Stimulated activated CD8-positive, alpha-beta memory T cell treated with anti-CD3 and anti-CD28 coated beads, Interleukin-4, amount 100 ng/mL, for 1 hour (primary cell): ENCODE data around the gene NEK4.
A peak's percentile ranks its signal among the peaks of the same experiment; 100 is the strongest.

Source experiments
- DNase-seq, 2 donors: peaks; one replicate each; pipeline ENCODE4 v3.0.0-alpha.2; 2020; ENCODE audit warnings: low read depth in 2 of 2, low spot score in 1 of 2

Gene NEK4

GRCh38 chr3:52770496-52771333, at the start of gene NEK4:
NEK4 (minus strand) TSS chr3:52770940; CDS start chr3:52770746, 194 bp downstream.
- DNase-seq, result peak; percentile 52 to 72

DNA sequence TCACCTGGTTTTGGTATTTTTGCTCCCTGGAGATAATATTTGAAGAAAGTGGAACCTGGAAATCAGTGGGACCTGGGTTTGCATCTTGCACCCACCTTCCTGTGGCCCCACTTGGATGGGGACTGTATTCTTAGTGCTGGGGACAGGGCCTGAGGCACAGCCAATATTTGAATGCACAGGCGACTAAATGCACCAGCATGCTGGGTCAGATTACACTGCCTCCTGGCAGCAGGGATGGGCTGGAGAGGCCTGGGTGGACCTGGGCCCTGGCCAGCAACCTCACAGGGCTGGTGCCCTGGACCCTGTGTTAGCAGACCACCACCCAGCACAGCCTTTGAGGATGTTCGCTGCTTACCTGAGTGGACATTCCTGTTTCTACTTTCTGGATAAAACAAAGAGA, 49.2 kb upstream of the NEK4 start:
- DNase-seq, result no peak

DNA sequence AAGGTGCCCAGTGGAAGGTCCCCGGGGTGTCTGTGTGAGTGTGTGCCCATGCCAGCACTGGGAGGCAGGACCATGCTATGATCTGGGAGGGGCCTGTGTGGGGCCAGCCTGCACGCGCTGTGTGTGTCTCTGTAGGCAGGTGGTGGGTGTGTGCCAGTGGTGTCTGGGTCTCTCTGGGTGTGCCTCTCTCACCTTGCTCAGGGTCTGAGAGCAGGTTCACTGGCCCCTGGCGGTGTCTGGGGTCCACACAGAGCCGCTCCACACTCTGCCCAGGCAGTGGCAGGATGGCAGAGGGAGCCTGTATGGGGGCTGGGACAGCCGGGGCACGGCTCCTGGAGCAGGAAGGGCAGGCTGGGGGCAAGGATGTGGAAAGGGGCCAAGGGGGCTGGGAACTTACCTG, 47.1 kb upstream of the NEK4 start:
- no peak for DNase-seq

- no peak for DNase-seq
Observed at GRCh38 chr3:52817221-52817620, 46.5 kb upstream of the NEK4 start.

DNA sequence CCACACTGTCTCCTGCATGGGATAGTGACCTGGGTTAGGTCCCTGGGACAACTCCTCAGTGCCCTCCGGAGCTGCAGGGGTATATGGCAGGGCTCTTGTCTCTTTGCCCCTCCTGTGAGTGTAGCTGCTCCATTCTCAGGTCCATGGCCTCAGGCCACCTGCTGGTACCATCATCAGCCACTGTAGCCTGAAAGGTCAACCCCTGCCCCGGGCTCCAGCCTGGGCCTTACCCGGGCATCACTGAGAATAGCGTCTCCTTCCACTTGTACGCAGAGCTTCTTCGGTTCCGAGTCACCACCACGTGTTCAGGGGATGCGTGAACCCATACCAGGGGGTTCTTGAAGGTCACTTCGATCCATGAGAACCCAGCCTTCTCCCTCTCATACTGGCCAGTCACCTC, 45.9 kb upstream of the NEK4 start:
- DNase-seq, result no peak

DNA sequence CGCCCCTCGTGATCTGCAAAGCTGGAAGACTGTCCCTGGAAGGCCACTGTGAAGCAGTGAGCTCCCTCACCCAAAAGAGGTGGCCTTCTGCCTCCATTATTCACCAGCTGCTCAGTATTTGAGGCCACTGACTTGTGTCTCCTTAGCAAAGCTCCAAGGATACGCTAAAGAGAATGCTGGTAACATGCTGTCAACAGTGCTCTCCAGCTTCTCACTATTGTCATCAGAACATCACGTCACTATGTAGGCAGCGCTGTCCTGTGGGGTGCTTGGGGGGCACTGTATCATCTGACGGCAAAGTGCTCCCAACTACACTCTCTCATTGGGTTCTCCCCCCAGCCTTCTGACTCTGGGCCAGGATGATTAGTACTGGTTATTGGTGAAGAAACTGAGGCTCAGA, 45.5 kb upstream of the NEK4 start:
- no peak for DNase-seq

DNA sequence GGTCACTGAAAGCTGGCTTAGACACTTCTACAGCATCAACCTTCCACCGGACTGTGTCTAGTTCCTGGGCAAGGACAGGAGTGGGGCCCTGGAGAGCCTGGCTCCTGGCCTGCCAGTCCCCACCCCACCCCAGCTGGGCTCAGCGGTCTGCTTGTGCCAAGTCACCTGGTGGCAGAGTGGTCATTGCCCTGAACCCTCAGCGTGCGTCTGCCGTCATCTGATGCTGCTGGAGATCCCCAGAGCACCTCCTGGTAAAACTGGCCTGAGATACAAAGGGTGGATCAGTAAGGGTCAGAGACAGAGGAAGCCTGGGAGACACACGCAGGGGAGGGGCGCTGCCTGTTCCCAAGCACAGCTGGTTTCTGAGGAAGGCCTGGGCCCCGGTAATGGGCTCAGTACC, 43.1 kb upstream of the NEK4 start:
- DNase-seq, result no peak

GRCh38 chr3:52811452-52812011, 40.8 kb upstream of the NEK4 start:
- no peak for DNase-seq

GRCh38 chr3:52810923-52811322, 40.2 kb upstream of the NEK4 start:
- no peak for DNase-seq

DNA sequence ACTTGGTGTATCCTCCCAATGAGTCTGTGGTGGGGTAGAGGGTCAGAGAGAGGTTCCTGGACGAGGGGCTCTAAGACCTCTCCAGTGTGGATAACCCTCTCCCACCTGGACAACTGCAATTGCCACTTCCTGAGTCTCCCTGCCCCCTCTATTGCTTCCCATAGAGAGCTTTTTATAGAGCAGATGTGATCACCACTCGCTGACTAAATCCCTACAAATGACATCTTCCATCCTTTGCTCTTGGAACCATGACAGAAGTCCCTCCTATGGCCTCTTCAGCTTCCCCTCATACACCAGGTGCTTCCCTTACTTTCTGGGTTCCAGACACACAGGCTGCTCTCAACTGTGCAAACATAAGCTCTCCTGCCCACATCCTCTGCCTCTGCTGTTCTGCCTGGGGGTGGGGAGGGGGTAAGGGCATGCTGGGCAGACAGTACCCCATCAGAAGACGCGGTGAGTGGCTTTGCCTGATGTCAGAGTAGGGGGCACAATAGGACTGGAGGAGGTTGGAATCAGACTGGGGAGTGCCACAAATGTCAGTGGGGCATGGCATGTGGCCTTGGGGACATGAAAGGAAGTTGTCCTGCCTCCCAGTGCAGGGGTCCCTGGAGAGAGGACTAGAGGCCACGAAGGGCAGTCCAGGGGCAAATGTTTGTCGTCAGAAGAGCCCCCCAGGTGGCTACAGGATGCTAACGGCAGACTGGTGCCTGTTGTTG, 39.1 kb upstream of the NEK4 start:
- no peak for DNase-seq

- no peak for DNase-seq
Observed at GRCh38 chr3:52809149-52809548, 38.4 kb upstream of the NEK4 start.

DNA sequence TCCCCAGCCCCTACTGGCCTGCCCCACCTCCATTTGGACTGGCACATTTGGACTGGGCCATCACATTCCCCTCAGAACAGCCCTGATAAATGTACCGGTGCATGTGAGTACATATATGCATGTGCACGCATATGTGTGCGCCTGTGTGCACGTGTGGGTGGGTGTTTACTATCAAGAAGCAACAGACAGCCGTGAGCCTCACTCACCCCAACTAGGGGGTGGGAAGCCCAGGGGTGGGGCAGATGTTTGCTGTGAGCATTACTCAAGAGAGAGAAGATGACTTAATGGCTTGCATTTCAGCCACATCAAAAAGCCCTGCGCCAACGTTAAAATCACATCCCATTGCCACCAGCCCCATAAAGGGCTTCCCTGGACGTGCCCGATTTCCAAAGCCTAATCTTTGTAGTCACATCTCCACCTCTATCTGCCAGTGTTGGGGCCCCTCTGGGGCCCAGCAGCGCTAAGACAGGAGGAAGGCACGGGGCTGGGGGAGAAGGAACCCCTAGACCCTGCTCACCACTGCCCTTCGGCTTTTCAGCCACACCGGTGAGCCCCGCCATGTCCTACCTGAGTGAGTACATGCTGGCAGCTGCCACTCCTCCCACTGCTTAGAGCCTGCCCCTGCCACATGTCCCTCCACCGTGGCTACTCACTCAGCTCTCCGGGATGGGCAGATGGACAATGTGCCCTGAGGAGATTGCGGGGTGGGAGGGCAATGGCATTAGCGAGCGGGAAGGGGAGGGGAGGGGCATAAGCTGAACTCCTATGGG, 34.7 kb upstream of the NEK4 start:
- DNase-seq, result no peak

GRCh38 chr3:52801839-52802238, 31.1 kb upstream of the NEK4 start:
- DNase-seq, result no peak

GRCh38 chr3:52800079-52800478, 29.3 kb upstream of the NEK4 start:
- DNase-seq, result no peak

DNA sequence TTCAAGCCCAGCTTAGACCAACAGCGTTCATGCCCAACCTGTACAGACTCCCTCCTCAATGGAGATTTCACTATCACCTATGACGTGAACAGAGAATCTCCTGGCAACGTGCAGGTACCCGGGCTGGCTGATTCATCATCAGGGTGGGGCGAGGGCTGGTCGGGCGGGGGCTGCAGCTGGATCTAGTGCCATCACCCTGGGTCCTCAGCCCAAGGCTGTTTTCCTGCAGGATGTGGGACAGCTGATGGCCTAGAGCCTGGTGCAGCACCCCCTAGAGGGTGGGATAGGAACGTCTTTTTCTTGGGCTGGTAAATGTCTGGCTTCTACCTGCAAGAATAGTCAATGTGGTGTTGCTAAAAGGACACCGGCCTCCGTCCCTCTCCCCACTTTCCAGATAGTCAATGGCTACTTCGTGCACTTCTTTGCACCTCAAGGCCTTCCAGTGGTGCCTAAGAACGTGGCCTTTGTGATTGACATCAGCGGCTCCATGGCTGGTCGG, 28.3 kb upstream of the NEK4 start:
- DNase-seq, result no peak

GRCh38 chr3:52798376-52798977, 27.7 kb upstream of the NEK4 start:
- DNase-seq, result no peak

DNA sequence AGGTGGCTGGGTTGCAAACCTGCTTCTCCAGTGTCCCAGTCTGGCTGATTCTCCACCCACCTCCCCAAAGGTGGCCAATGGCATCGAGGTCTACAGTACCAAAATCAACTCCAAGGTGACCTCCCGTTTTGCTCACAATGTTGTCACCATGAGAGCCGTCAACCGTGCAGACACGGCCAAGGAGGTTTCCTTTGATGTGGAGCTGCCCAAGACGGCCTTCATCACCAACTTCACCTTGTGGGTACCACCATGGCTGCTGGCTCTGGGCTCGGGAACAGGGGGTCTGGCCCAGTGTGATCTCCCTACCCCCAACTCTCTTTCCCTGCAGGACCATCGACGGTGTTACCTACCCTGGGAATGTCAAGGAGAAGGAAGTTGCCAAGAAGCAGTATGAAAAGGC, 25.7 kb upstream of the NEK4 start:
- DNase-seq, result no peak

DNA sequence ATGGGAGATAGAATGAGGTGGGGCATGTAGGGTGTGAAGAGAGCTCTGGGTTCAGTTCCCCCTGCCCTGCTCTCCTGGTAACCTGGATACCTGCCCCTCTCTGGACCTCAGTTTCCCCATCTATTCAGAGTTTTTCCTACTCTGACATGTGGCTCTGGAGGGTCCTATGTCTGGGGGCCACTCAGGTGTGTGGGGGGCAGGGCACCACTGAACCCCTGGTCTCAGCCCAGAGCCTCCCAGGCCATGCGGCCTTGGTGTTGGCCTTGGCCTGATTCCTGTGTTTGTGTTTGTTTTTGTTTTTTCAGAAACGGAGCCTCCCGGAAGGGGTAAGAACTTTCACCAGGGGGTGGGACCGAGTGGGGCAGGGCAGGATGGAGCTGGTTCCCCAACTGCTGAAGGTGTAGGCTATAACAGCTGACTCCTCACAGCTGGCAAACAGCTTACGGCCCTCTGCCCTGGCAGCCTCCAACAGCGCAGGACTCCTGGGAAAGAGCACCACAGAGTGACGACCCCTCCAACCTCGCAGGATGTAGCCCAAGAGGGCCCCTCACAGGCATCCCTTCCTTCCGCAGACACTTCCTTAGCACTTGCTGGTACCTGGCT, 24.7 kb upstream of the NEK4 start:
- no peak for DNase-seq

DNA sequence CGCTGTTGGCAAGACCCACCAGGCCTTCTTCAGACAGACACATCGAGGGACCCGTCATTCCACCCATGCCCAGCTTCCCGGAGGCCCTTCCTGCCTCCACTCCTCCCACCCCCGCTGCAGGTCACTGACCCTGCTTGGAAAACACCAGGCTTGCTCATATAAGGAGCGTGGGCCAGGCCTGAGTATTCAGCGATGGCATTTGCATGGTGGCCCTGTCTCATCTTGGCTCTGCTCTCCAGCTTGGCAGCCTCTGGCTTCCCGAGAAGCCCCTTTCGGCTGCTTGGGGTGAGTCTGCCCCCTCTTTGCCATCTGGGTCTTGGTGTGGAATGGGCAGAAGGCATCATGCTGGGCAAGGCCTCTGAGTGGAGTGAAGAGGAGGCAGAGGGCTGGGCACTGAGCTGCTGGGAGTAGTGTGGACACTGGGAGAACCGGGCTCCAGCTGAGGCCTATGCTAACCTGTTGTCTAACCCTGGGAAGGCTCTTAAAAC, 23.9 kb upstream of the NEK4 start, which contains the start of gene ITIH3:
Gene ITIH3 (plus strand): TSS at position 185 of the 488 bp plus-strand sequence. CDS start 8 bp downstream, at position 193.
- no peak for DNase-seq
